ENCODE results near the gene FGD6. TPM values are rescaled to one million over a fixed set of nuclear protein-coding genes. Genes with fewer than 3 reads are reported as not detected.

Gene FGD6
- total RNA-seq, 1 donor from 2014 or later, result 11.9 TPM

DNA sequence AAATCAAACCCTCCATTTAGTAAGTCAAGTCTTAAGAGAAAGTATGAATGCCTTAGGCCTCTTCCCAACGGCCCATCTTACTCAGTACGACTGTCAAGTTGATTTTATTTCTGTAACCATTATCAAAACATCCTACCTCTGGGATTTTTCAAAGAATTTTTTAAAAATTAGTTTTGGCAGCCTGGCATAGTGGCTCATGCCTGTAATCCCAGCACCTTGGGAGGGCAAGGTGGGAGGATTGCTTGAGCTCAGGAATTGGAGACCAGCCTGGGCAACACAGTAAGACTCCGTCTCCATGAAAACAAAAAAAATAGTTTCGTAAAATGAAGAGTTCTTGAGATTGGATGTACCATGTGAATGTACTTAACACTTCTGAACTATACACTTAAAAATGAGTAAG is 4.1 kb downstream of the FGD6 start:
- no peaks in the 10 kb centered on the region for H3K27me3 Mint-ChIP-seq (ENCODE audit: unreplicated experiment)
- peak overlapping the region; percentile 80 for H3K27ac Mint-ChIP-seq (ENCODE audit: unreplicated experiment)
- no peaks in the 10 kb centered on the region for H3K9me3 Mint-ChIP-seq (ENCODE audit: unreplicated experiment)
- peaks cover 11% of the 10 kb centered on the region for H3K36me3 Mint-ChIP-seq (ENCODE audit: unreplicated experiment)
- no peak overlapping the region for H3K4me3 Mint-ChIP-seq (ENCODE audit: unreplicated experiment)
- TF ChIP-seq CTCF (IDR thresholded peaks at IDR 0.05), result no peak
- peaks cover 44% of the 10 kb centered on the region for H3K4me1 Mint-ChIP-seq (ENCODE audit: unreplicated experiment)
- no peak for DNase-seq (ENCODE audit: extremely low spot score, unreplicated experiment)

DNA sequence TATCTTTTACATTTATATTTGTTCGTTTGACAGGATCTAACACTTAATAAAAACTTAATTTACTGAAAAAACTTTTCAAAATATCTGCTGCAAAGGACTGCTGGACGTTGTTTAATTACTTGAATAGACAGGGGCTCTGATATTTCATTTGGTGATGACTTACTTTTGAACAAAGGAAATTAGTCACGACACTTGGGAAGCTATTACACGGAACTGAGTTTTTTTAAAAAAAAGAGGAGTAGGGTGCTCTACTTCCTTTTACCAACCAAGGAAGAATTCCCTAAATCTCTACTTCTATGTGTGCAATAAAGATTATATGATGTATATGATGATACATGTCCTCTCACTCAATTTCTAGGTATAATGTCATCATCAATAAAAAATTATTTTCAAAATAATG is 4.7 kb downstream of the FGD6 start:
- H3K36me3 Mint-ChIP-seq (ENCODE audit: unreplicated experiment), result peaks cover 11% of the 10 kb centered on the region
- no peak for DNase-seq (ENCODE audit: extremely low spot score, unreplicated experiment)

DNA sequence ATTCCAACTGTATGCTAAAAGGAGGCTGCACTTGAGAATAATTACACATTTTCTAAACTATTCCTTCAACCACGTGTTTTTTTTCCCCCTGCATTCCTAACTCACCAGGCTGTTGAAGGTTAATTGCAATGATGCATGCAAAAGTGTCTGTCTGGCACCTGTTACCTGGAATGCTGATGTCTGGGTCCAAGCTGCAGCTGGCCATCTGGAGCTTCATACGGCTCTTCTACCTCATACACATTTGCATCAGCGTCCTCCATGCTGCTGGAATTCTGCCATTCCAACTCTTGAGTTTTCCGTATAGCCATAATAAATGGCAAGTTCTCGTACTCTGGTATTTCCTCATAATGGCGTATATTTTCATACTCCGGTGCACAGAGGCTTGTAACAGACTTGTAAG is 8.6 kb downstream of the FGD6 start:
- Mint-ChIP-seq H3K4me1 (ENCODE audit: unreplicated experiment) (peaks cover 44% of the 10 kb centered on the region), H3K9me3 (ENCODE audit: unreplicated experiment) (no peaks in the 10 kb centered on the region), H3K27ac (ENCODE audit: unreplicated experiment) (no peak overlapping the region), H3K4me3 (ENCODE audit: unreplicated experiment) (no peak overlapping the region), H3K27me3 (ENCODE audit: unreplicated experiment) (no peaks in the 10 kb centered on the region), H3K36me3 (ENCODE audit: unreplicated experiment) (peaks cover 15% of the 10 kb centered on the region)
- no peak for DNase-seq (ENCODE audit: extremely low spot score, unreplicated experiment)
- no peak for TF ChIP-seq CTCF (IDR thresholded peaks at IDR 0.05)

More for the DNA sequence above, 4.7 kb downstream of the FGD6 start:
- Mint-ChIP-seq H3K27me3 (ENCODE audit: unreplicated experiment) (no peaks in the 10 kb centered on the region), H3K4me1 (ENCODE audit: unreplicated experiment) (peaks cover 44% of the 10 kb centered on the region), H3K4me3 (ENCODE audit: unreplicated experiment) (no peak overlapping the region), H3K27ac (ENCODE audit: unreplicated experiment) (peak overlapping the region; percentile 80), H3K9me3 (ENCODE audit: unreplicated experiment) (no peaks in the 10 kb centered on the region)
- TF ChIP-seq CTCF (IDR thresholded peaks at IDR 0.05), result no peak

- no peak for DNase-seq (ENCODE audit: extremely low spot score, unreplicated experiment)
- Mint-ChIP-seq H3K4me1 (ENCODE audit: unreplicated experiment) (peaks cover 44% of the 10 kb centered on the region), H3K27ac (ENCODE audit: unreplicated experiment) (peak overlapping the region; percentile 7), H3K9me3 (ENCODE audit: unreplicated experiment) (no peaks in the 10 kb centered on the region), H3K27me3 (ENCODE audit: unreplicated experiment) (no peaks in the 10 kb centered on the region), H3K36me3 (ENCODE audit: unreplicated experiment) (peaks cover 13% of the 10 kb centered on the region), H3K4me3 (ENCODE audit: unreplicated experiment) (no peak overlapping the region)
- no peak for TF ChIP-seq CTCF (IDR thresholded peaks at IDR 0.05)
Observed at GRCh38 chr12:95207407-95207806, 9.9 kb downstream of the FGD6 start.

GRCh38 chr12:95206916-95207315 is 10.4 kb downstream of the FGD6 start:
- peaks cover 42% of the 10 kb centered on the region for H3K4me1 Mint-ChIP-seq (ENCODE audit: unreplicated experiment)
- peaks cover 13% of the 10 kb centered on the region for H3K36me3 Mint-ChIP-seq (ENCODE audit: unreplicated experiment)
- no peak overlapping the region for H3K4me3 Mint-ChIP-seq (ENCODE audit: unreplicated experiment)
- TF ChIP-seq CTCF (IDR thresholded peaks at IDR 0.05), result no peak
- H3K27ac Mint-ChIP-seq (ENCODE audit: unreplicated experiment), result peak overlapping the region; percentile 7
- DNase-seq (ENCODE audit: extremely low spot score, unreplicated experiment), result no peak
- no peaks in the 10 kb centered on the region for H3K27me3 Mint-ChIP-seq (ENCODE audit: unreplicated experiment)
- no peaks in the 10 kb centered on the region for H3K9me3 Mint-ChIP-seq (ENCODE audit: unreplicated experiment)
